ENCODE data around the gene JAK2.

GRCh38 chr9:4959031-4959430 is 26.0 kb upstream of the JAK2 start:
- no peak for TF ChIP-seq CTCF (IDR thresholded peaks at IDR 0.05)
- no peak for TF ChIP-seq POLR2A (IDR thresholded peaks at IDR 0.05)
